Fibroblast of the aortic adventitia (primary cell): ENCODE data around the gene AUTS2. TPM values are rescaled to one million over a fixed set of nuclear protein-coding genes. Genes with fewer than 3 reads are reported as not detected.

Experiments used
- DNase-seq: peaks from one replicate; pipeline ENCODE4 v3.0.0-alpha.2; 2010; ENCODE audit warnings: low read depth
- H3K4me3 ChIP-seq: 2 replicates; pipeline ENCODE4 v1.5.1; 2011; ENCODE audit warnings: low read depth, mild to moderate bottlenecking, control low read depth, low read length, moderate library complexity
- total RNA-seq: library from RNA; depleted of rRNA; stranded (reverse); fragments of >200 nt; gene quantifications from 2 replicates; pipeline ENCODE4 v1.2.3, GENCODE V29; 2012; ENCODE audit warnings: low replicate concordance
- TF ChIP-seq, protein P1 (sequence below): IDR thresholded peaks from 2 replicates; pipeline ENCODE4 v1.5.1; 2011; ENCODE audit warnings: mild to moderate bottlenecking, low read length, control low read depth, inconsistent platforms; ENCODE audit not compliant: insufficient read depth

AUTS2 gene
- total RNA-seq, 1 donor: 10.7 TPM

DNA sequence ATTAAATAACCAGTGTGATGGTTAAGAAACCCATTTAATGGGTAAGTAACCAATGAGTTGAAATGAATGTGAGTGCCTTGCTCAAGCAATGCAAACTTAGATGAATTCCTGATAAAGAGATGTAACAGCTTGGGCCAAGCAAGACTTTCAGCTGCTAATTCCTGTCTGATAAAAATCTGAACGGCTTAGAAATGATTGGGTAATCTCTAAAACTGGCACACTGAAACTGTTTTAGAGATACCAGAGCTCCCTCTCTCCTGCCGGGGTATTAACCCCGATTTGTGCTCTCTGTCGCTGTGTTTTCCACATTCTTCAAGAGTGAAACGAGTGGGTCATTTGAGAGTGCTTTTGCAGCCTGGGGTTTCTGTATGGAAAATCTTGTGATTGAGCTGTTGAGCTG lies 998.8 kb downstream of the AUTS2 start:
- no peak overlapping the region for H3K4me3 ChIP-seq
- no peak for DNase-seq
- TF ChIP-seq, protein P1, sequence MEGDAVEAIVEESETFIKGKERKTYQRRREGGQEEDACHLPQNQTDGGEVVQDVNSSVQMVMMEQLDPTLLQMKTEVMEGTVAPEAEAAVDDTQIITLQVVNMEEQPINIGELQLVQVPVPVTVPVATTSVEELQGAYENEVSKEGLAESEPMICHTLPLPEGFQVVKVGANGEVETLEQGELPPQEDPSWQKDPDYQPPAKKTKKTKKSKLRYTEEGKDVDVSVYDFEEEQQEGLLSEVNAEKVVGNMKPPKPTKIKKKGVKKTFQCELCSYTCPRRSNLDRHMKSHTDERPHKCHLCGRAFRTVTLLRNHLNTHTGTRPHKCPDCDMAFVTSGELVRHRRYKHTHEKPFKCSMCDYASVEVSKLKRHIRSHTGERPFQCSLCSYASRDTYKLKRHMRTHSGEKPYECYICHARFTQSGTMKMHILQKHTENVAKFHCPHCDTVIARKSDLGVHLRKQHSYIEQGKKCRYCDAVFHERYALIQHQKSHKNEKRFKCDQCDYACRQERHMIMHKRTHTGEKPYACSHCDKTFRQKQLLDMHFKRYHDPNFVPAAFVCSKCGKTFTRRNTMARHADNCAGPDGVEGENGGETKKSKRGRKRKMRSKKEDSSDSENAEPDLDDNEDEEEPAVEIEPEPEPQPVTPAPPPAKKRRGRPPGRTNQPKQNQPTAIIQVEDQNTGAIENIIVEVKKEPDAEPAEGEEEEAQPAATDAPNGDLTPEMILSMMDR: no peak

DNA sequence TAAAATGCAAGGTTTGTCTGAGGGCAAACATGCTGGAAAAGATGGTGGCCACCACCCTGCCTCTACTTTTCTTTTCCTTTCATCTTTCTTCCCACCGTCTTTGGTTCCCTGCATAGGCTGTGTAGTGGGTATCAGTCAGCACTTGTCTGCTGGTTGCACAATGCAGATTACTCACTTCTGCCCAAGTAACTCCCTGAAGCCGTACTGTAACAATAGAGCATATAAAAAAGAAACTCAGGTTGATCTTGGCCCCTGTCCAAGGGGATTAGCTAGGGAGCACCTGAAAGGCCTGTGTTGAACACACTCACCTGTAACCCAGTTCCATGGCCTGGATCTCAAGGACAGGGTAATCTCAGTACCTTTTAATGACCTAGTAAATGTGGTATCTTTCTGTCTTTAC lies 1000.7 kb downstream of the AUTS2 start:
- TF ChIP-seq, protein P1: no peak
- peak; percentile 28 for DNase-seq
- no peak overlapping the region for H3K4me3 ChIP-seq

DNA sequence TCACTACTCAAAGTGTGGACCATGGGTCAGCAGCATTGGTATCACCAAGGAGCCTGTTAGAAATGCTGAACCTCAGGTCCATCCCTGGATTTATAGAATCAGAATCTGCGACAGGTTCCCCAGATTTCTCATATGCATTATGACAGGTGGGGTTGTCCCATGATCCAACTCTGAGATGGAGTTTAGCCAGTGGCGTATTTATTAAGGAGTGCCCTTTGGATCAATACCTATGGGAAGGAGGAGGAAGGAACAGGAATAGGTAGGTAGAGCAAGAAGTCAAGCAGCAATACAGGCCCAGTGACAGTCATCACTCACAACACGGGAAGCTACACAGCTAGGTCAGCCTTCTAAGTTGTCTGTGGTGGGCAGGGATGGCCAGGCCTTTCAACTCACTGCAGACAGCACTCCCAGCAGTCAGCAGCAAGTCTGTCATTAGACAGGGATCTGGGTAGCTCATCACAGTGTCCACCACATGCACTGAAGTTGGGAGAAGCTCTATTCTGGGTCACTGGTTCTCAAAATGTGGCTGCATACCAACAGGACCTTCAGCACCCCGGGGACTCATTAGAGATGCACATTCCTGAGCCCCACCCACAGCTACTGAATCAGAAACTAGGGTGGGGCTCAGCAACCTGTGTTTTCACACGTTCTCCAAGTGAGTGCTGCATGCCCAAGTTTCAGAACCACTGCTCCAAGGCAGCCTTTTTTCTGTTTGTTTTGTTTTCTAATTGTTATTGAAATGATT lies 1001.3 kb downstream of the AUTS2 start:
- no peak overlapping the region for H3K4me3 ChIP-seq
- DNase-seq: no peak
- TF ChIP-seq, protein P1: no peak

GRCh38 chr7:70600993-70601392 lies 1002.7 kb downstream of the AUTS2 start:
- H3K4me3 ChIP-seq: no peak overlapping the region
- DNase-seq: no peak
- TF ChIP-seq, protein P1: no peak

- H3K4me3 ChIP-seq: no peak overlapping the region
- DNase-seq: no peak
- TF ChIP-seq, protein P1: no peak
Measured at GRCh38 chr7:70602117-70602516, 1003.8 kb downstream of the AUTS2 start.

DNA sequence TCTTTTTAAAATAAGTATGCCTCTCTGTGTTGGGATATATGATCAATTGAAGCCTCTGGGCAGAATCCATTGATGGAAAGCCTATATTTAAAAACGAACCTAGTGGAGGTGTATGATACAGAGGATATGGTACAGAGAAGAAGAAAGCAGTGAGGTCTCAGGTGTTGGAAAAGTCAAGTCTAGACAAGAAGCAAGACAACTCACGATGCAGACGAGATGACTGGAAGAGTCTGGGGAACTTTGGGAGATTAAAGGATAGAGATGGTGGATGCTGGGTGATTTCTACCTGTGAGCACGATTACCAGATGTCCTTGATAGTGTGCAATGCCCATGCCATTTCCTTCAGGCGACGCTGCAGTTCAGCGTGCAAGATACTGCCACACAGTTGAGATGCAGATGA lies 1009.0 kb downstream of the AUTS2 start:
- no peak for DNase-seq
- no peak overlapping the region for H3K4me3 ChIP-seq
- TF ChIP-seq, protein P1: no peak

- no peak overlapping the region for H3K4me3 ChIP-seq
- no peak for DNase-seq
- TF ChIP-seq, protein P1: no peak
Measured at GRCh38 chr7:70607759-70608158, 1009.5 kb downstream of the AUTS2 start.
